HG02943 (cell line): ENCODE results near the gene SYT17.

Source experiments
- ATAC-seq: cut with Tn5 transposase; IDR thresholded peaks from one replicate; pipeline ENCODE4 v1.9.1; 2021; ENCODE audit warnings: mild to moderate bottlenecking, low read depth, moderate library complexity; ENCODE audit not compliant: unreplicated experiment

SYT17 gene

DNA sequence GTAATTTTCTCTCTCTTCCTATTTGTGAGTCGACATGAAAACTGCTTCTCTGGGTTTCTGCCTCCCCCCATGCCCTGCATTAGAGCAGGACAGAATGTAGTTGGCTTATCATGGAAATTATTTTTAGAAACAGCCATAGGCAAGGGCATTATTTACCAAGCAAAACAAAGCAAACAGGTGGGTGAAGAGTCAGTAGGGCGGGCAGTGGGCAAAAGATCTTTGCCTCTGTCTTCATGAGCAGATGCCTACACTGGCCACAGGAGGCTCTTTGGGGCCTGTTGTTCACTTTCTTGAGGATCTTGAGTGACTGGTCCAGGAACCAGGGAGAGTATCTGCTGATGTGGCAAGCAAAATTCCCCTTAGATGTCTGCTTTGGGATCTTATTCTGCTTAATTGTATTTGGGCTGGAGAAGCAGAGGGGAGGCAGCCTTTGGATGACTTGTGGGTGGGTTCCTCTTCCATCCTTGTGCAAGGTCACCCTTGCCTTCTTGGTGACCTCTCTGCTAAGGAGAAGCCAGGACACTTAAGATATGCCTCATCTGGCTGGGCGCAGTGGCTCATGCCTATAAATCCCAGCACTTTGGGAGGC is 75.0 kb downstream of the SYT17 start:
- no peak for ATAC-seq

DNA sequence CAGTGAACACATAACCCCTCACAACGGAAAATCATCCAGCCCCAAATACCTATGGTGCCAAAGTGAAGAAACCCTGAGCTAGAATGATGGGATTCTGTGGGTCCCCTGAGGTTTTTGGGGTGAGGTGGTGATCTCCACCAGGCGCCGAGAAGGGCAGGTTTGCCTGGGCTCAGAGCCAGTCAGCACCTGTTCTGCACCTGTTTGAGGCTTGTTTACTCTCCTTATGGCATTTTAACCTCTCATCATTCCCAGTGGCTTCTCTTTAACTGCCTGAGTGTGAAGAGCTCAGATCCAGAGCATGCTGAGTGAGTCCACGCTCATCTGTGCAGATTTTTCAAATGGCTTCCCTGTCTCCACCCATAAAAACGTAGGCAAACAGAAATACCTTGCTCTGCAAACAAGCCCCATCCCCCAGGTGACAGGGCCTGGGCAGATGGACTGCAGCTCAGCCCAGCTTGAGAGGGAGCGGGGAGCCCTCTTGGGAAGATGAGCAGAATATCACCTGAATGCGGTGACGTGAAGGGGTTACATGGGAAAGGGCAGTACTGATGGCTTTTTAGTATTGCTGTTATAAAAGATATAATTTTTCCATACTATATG is 77.4 kb downstream of the SYT17 start:
- no peak for ATAC-seq

DNA sequence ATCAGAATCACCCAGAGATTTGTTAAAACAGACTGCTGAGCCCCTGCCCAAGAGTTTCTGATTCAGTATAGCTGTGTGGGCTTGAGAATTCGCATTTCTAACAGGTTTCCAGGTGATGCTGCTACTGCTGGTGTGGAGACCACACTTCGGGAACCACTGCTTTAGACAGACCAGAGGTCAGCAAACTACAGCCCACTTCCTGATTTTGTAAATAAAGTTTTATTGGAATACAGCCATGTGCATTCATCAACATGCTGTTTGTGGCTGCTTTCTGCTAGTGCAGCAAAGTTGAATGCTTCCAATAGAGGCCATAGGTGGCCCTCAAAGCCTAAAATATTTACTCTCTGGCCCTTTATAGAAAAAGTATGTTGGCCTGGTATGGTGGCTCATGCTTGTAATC is 84.9 kb downstream of the SYT17 start:
- no peak for ATAC-seq

DNA sequence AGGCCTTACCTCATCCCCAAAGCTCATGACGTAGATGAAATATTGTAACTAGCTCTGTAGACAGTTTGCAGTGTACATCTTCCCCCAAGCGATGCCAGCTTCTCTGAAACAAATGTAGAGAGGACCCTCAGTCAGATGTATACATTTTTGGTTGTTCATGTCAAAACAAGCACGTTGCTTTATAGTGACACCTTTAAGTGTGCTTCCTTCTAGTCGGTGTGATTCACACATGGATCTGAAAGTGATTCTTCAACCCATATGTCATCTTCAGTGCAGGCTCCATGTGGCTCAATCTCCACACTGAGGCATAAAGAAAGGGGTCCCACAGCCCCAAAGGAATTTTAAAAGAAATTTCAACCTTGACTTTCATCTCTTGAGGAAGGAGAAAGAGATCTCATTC is 86.6 kb downstream of the SYT17 start:
- ATAC-seq: no peak

DNA sequence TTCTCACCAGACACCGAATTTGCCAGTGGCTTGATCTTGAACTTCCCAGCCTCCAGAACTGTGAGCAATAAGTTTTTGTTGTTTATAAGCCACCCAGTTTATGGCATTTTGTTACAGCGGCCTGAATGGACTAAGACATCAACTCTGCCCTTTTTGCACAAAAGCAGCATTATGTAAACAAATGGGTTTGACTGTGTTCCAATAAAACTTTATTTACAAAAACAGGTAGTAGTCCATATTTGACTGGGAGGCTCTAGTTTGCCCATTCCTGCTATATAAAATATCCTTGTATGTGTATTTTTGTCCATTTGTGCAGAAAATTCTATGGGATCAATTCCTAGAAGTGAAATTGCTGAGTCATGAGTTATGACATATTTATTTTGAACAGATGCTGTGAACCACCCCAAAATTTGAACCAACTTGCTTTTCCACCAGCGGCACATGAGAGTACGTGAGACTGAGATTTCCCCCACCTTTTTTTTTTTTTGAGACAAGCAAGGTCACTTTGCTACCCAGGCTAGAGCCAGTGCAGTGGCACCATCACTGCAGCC is 96.2 kb downstream of the SYT17 start:
- ATAC-seq: no peak

DNA sequence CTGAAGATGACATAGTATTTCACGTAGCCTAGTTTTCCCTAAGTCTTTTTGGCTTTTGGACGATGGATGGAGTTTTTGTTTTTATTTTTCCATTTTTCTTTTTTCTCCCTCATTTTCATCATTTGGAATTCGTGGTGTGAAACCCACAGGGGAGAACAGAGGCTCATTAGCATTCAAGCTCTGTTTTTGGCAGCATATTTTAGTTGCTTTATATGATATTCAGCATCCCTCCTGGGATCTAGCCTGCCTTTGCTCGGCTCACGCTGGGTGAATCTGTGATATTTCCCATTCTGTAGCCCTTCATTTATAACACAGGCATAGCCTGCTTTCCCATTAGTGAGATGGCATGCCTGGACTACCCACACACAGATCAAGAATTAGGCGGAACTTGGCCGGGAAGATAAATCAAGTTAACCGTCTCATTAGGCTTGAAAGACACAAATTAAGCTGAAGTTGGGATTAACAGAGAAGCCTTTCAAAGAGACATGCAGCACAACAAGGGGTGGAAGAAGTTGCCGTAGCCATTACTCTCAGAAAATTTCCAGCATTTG is 97.4 kb downstream of the SYT17 start:
- ATAC-seq: no peak

DNA sequence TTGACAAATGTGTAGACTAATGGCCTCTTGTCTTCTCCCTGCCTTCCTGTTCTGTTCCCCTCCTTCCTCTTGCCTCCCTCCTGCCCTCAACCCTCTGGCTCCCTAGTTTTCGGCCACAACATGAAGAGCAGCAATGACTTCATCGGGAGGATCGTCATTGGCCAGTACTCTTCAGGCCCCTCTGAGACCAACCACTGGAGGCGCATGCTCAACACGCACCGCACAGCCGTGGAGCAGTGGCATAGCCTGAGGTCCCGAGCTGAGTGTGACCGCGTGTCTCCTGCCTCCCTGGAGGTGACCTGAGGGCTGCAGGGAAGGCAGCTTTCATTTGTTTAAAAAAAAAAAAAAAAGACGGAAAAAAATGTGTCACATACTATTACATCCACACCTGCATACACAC is 98.7 kb downstream of the SYT17 start:
- ATAC-seq: no peak

DNA sequence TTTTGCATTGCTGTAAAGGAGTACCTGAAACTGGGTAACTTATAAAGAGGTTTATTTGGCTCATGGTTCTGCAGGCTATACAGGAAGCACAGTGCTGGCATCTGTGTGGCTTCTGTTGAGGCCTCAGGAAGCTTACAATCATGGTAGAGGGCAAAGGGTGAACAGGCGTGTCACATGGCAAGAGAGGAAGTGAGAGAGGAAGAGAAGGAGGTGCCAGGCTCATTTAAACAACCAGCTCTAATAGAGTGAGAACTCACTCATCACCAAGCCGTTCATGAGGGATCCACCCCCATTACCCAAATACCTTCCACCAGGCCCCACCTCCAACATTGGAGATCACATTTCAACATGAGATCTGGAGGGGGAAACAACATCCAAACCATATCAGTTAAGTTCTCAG is 101.1 kb downstream of the SYT17 start:
- ATAC-seq: no peak

DNA sequence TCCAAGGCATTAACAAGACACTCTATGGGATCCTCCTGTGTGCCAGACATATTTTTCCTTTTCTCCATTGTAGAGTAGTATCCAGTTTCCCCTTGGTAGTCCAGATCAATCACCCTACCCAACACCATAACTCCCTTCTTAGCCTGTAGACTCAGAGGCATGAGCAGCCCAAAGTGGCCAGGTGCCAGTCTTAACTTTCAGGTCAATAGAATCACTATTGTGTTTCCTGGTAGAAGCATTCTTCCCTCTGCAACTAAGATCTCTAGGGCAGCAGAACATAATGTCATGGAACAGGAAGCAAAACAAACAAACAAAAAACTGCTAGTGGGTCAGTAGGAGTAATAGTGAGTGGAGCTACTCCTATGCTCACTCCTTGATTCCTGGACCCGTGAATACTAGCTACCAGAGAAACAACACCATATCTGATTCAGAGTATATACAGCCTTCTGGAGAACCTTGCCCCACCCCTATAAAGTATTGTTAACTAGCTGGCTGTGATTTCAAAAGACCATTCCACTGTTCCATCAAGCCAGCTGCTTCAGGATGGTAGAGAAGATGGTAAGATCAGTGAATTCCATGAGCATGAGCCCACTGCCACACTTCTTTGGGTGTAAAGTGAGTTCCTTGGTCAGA is 106.2 kb downstream of the SYT17 start:
- ATAC-seq: no peak

DNA sequence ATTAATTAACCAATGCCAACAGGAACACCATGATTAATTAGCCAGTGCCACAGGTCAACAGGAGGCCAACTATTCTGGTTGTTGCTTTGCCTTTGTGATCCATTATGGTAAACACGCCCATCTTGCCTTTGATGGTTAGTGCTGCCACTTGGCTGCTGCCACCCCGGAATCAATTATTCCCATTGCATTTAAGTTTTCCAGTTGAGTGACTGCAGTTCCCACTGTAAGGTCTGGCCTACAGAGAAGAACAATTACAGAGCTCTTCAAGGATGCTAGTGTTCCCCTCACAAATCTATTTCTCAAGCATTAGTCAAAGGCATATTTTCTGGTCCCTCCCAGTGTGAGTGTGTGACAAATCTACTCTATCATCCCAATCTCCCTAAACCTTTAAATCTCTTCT is 110.4 kb downstream of the SYT17 start:
- no peak for ATAC-seq

DNA sequence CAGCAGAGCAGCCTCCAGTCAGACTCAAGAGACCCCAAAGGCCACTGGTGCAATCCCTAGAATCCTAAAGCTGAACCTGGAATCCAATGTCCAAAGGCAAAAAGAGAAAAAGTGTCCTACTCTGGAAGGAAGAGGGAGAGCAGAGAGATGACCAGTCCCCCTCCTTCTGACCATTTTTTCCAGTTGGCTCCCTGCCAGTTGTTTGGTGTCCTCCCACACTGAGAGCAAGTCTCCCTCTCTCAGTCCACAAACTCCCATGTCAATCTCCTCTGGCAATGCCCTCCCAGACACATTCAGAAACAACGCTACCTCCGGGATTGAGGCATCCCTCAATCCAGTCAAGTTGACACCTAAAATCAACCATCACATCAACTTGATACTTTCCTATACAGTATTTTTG is 113.2 kb downstream of the SYT17 start:
- no peak for ATAC-seq

DNA sequence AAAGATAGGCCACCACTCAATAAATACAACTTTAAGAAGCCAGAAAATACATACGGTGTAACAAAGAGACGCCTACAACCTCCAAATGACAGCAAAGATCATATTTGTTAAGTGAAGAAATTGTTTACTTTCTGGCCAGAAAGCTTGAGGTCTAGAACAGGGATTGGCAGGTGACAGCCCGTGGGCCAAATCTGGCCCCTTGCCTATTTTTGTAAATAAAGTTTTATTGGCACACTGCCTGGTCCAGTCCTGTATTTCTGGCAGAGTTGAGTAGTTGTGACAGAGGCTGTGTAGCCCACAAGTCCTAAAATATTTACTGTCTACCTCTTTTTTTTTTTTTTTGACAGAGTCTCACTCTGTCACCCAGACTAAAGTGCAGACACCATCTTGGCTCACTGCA is 114.1 kb downstream of the SYT17 start:
- ATAC-seq: no peak

DNA sequence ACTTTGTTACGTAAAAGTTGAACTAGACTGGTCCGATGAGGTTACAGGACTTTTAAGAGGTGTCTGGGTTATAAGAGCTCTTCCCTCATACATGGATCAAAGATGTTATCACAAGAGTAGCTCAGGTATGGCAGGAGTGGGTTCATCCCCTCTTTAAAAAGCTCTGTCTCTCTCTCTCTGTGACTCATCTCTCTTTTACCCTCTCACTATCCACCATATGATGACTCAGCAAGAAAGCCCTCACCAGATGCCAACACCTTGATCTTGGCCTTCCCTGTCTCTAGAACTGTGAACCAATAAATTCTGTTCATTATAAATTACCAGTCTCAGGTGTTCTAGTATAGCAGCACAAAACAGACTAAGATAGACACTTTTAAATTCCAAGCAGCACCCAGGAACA is 115.6 kb downstream of the SYT17 start:
- no peak for ATAC-seq

DNA sequence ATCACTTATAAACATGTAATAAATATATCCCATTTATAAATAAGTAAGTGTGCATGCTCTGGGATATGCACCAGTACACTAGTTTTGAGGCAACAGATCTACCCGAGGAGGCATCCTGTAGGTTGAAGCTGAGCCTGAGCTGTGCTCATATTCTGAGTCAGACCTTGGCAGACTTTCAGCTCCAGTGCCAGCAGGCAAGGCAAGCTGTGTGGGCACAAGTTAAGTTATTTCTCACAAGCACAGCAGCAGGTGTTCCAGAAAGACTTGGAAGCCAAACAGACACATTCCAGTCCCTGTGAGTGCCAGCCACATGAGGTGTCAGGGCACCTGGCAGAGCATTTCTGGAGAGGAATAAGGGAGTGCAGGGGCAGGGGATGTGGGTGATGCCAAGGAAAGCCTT is 116.2 kb downstream of the SYT17 start:
- no peak for ATAC-seq

DNA sequence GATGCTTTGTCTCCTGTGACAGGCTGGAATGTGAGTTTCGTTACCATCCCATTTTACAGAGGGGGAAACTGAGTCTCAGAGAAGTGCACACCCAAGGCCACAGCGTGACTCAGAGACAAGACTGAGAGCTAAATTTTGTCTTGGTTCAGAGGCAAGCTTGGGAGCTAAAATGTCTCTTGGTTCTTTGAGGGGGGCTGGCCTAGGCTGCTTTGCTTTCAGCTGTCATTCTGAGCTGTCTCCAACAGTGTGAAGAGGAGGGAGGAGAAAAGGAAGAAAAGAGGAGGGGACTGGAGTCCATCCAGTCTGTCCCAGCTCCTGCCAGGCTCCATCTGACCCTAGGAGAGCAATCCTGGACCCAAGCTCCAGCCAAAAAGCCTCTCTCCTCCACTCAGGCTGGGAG is 117.4 kb downstream of the SYT17 start, which contains the start of gene CLEC19A:
Gene CLEC19A (plus strand): TSS at position 301 of the 400 bp plus-strand sequence. CDS start 121 bp downstream, outside the sequence.
- ATAC-seq: no peak

DNA sequence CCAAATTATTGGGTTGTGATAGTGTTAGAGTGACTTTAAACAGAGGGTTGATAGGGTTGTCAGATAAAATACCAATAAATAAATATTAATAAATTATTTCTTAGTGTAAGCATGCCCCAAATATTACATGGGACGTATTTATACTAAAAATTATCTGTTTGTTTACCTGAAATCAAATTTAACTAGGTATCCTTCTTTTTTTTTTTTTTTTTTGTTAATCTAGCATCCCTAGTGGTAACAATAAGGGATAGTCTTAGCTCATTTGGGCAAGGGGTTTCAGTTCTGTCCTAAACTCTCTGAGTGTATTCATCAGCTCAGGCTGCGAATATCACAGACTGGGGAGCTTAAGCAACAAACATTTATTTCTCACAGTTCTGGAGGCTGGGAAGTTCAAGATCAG is 118.8 kb downstream of the SYT17 start:
- no peak for ATAC-seq

DNA sequence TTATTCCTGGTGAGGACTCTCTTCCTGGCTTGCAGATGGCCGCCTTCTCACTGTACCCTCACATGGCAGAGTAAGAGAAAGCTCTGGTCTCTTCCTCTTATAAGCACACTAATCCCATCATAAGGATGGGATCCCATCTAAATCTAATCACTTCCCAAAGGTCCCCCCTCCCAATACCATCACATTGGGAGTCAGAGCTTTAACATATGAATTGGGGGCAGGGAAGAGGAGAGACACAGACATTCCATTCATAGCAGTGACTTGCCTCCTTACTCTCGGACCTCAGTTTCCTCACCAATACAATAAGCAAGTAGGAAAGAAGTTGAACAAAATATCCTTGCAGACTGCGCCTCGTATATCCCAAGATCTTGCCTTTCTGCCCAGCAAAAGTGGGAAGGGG is 119.2 kb downstream of the SYT17 start:
- no peak for ATAC-seq

DNA sequence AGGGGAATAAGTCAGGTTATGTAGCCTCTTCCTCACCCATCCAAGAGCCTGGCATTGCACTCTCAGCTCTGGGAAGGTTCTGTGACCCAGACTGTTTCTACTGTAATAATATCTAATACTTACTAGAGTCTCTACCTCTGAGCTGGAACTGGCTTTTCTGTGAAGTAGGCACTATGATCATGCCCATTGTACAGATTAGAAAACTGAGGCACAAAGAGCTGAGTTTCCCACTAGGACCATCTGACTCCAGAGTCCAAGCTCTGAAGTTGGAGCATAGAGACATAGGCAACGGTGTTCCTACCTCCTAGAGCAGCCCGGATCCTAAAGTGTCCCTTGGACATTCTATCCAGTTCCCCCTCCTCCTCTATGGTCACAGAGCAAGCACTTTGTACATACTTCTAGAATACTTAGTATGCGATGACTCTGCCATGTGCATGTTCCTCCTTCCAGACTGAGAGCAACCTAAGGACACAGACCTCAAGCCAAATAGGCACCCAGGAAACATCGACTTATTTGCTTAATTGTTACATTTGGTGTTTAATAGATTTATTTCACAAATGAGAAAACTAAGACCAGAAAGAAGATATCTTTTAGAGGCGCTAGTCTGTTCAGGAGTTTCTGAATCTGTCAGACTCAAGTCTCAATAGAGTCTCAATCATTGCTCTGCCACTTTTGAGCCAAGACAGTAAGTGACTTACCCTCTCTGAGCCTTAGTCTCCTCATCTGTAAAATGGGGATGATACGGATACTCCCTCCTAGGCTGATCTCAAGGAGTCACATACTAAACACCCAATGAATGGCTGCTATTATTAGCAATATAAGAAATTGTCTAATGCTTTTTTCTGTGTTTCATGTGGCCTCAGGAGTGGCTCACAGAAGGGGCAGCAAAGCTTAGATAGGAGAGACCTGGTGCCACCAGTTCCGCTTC is 121.1 kb downstream of the SYT17 start:
- ATAC-seq: no peak

DNA sequence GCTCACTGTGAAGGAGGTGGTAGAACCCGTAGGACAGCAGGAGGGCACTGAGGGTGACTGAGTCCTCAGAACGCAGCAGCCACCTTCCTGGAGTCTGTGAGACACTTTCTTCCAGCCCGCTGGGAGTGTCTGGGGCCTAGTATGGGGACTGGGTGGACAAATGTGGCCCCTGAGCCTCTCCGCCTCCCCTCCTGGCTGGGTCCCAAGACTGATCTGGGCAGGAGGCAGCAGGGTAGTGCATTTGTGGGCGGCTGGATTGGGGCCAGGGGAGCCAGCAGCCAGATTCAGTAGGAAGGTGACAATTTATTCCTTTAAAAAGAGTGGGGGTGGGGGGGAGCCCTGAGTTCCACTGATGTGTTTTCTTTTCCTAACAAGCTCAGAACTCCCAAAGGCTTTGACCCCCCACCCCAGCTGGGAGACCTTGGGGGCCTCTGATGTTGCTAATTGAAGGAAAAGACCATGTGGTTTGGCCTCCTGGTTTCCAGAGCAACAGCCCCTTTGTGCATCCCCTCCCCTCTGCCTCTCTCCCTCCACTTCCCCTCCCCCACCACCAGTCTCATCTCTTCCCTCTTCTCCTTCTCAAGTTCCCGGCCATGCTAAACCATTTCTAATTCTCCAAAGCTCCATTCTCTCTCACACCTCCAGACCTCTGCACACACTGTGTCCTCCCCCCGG is 121.9 kb downstream of the SYT17 start:
- ATAC-seq: no peak

DNA sequence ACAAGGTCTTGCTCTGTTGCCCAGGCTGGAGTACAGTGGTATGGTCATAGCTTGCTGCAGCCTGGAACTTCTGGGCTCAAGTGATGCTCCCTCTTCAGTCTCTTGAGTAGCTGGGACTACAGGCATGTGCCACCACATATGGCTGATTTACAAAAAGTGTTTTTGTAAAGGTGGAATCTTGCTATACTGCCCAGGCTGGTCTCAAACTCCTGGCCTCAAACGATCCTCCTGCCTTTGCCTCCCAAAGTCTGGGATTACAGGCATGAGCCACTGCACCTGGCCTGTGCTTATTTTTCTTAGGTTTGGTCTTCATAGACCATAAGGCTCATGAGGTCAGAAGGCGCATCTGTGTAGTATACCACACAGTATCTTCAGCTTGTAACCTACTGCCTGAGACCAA is 122.8 kb downstream of the SYT17 start:
- no peak for ATAC-seq
